Measurements from ENCODE around the gene RPL7L1.
A peak's percentile ranks its signal among the peaks of the same experiment; 100 is the strongest.

The RPL7L1 gene

DNA sequence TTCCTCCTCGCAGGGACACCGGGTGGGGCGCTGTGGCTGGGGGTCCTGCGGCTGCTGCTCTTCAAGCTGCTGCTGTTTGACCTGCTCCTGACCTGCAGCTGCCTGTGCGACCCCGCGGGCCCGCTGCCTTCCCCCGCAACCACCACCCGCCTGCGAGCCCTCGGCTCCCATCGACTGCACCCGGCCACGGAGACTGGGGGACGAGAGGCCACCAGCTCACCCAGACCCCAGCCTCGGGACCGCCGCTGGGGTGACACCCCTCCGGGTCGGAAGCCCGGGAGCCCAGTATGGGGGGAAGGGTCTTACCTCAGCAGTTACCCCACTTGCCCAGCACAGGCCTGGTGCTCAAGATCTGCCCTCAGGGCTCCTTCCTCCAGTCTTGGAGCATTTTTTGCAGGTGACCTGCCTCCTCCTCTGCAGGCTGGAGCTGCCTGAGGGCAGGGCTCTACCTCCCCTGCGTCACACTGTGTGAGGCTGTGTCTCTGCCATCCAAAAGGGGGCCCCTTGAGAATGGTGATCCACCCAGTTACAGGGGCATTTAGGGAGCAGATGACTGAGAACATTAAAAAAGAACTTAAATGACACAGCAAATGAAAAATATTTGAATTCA, 45.9 kb downstream of the RPL7L1 start:
- Mint-ChIP-seq H3K4me1 (peaks cover 28% of the 10 kb centered on the region), H3K9me3 (no peaks in the 10 kb centered on the region), H3K27me3 (ENCODE audit: low read depth, poor library complexity) (peaks cover 19% of the 10 kb centered on the region), H3K27ac (no peak overlapping the region), H3K36me3 (ENCODE audit: low read depth) (no peaks in the 10 kb centered on the region), H3K4me3 (no peak overlapping the region)
- TF ChIP-seq, protein P1, sequence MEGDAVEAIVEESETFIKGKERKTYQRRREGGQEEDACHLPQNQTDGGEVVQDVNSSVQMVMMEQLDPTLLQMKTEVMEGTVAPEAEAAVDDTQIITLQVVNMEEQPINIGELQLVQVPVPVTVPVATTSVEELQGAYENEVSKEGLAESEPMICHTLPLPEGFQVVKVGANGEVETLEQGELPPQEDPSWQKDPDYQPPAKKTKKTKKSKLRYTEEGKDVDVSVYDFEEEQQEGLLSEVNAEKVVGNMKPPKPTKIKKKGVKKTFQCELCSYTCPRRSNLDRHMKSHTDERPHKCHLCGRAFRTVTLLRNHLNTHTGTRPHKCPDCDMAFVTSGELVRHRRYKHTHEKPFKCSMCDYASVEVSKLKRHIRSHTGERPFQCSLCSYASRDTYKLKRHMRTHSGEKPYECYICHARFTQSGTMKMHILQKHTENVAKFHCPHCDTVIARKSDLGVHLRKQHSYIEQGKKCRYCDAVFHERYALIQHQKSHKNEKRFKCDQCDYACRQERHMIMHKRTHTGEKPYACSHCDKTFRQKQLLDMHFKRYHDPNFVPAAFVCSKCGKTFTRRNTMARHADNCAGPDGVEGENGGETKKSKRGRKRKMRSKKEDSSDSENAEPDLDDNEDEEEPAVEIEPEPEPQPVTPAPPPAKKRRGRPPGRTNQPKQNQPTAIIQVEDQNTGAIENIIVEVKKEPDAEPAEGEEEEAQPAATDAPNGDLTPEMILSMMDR (IDR thresholded peaks at IDR 0.05) = no peak
- DNase-seq = no peak

DNA sequence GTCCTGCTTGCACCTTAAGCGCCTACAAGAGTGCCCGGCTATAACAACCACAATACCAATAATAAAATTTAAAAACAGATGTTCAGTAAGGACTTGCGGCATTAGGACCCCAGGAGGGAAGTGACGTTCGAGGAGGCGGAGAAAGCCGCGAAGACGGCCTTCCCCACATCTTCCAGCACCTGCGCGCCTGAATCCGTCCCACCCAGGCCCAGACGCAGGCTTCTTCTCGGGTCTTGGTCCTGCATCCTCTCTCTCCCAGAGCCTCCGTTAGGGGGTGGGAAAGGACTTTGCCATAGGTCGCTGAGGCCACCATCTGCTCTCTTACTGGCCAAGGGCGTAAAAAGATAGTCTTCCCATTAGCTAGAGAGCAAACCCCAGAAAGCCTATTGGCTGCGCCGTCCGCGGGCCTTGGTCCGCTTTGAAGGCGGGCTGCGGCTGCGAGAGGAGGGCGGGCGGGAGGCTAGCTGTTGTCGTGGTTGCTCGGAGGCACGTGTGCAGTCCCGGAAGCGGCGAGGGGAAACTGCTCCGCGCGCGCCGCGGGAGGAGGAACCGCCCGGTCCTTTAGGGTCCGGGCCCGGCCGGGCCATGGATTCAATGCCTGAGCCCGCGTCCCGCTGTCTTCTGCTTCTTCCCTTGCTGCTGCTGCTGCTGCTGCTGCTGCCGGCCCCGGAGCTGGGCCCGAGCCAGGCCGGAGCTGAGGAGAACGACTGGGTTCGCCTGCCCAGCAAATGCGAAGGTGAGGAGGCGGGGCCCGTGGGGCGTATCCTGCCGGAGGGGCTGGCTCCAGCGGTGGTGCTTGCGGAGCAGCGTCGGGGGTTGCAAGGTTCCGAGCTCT, 49.8 kb downstream of the RPL7L1 start, which contains the start of gene CNPY3:
TSS of gene CNPY3 (plus strand) at position 495 of the 835 bp plus-strand sequence. CDS start at position 586, 91 bp downstream.
- DNase-seq = peak; percentile 91
- peaks cover 57% of the 10 kb centered on the region for H3K4me1 Mint-ChIP-seq
- peak within 1 kb of the TSS; percentile 94 for H3K4me3 Mint-ChIP-seq
- H3K36me3 Mint-ChIP-seq (ENCODE audit: low read depth) = peaks cover 24% of the 10 kb centered on the region
- TF ChIP-seq, protein P1 (IDR thresholded peaks at IDR 0.05) = no peak
- H3K27me3 Mint-ChIP-seq (ENCODE audit: low read depth, poor library complexity) = no peaks in the 10 kb centered on the region
- peak within 1 kb of the TSS; percentile 99 for H3K27ac Mint-ChIP-seq
- H3K9me3 Mint-ChIP-seq = no peaks in the 10 kb centered on the region

DNA sequence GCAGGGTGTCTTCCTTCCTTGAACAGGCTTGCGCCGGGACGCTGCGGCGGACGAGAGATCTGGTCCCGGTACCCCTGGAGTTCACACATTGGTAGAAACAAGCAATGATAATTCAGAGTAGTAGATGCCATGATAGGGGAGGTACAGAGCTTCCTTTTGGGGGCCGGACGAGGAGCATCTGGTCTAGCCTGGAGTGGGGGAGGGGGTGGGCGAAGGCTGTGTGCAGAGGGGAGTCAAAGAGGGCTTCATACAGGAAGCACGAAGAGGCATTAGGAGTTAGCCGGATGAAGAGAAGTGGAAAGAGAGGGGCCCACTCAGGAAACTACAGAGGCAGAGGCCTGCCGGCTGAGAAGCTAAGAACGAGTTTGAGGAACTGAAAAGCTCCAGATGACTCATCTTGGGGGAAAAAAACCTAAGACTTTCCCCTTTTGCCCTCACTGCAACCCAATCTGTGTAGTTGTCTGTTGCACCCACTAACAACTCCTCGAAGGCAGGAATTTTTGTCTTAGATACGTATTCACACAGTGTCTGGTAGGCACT, 50.5 kb downstream of the RPL7L1 start:
- peak overlapping the region; percentile 98 for H3K27ac Mint-ChIP-seq
- no peaks in the 10 kb centered on the region for H3K27me3 Mint-ChIP-seq (ENCODE audit: low read depth, poor library complexity)
- H3K4me3 Mint-ChIP-seq = peak overlapping the region; percentile 94
- TF ChIP-seq, protein P1 (IDR thresholded peaks at IDR 0.05) = no peak
- peaks cover 57% of the 10 kb centered on the region for H3K4me1 Mint-ChIP-seq
- no peaks in the 10 kb centered on the region for H3K9me3 Mint-ChIP-seq
- no peak for DNase-seq
- H3K36me3 Mint-ChIP-seq (ENCODE audit: low read depth) = peaks cover 29% of the 10 kb centered on the region

DNA sequence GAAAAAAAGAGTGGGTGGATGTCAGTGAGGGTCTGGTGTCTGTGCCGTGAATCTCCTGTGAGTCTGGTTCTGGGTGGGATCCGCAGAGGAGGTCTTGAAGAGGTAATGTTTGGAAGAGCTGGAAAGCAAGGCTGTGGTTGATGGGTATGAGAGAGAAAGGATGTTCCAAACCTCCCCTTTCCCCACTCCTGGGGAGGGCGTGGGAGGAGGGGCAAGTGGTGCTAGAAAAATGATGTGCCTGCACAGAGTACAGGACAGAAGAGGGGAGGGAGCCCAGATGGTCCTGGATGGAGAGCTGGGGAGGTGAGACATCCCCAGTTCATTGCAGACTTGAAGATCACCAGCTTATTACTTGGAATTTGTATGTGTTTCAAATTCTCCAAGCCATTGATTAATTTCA, 53.0 kb downstream of the RPL7L1 start:
- H3K4me1 Mint-ChIP-seq = peaks cover 45% of the 10 kb centered on the region
- H3K27me3 Mint-ChIP-seq (ENCODE audit: low read depth, poor library complexity) = no peaks in the 10 kb centered on the region
- peak overlapping the region; percentile 7 for H3K4me3 Mint-ChIP-seq
- H3K36me3 Mint-ChIP-seq (ENCODE audit: low read depth) = peaks cover 49% of the 10 kb centered on the region
- DNase-seq = no peak
- H3K27ac Mint-ChIP-seq = peak overlapping the region; percentile 87
- TF ChIP-seq, protein P1 (IDR thresholded peaks at IDR 0.05) = no peak
- no peaks in the 10 kb centered on the region for H3K9me3 Mint-ChIP-seq

DNA sequence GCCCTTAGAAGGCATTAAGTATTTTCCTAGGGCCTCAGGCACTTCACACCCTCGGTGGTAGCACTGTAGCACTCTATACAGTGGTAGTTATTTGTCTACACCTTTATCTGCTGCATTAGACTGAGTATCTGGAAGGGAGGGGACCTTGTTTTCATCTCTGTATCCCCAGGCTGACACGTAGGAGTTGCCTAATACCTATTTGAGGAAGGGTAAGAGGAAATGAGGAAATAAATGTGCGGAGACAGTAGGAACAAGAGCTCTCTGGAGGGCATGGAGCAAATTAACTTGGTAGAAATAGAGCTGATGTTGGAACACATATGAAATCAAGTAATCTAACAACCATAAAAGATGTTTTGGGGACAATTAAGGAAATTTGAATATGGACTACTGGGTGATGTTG, 53.8 kb downstream of the RPL7L1 start:
- Mint-ChIP-seq H3K4me1 (peaks cover 49% of the 10 kb centered on the region), H3K36me3 (ENCODE audit: low read depth) (peaks cover 56% of the 10 kb centered on the region), H3K4me3 (no peak overlapping the region), H3K27ac (no peak overlapping the region), H3K9me3 (no peaks in the 10 kb centered on the region), H3K27me3 (ENCODE audit: low read depth, poor library complexity) (no peaks in the 10 kb centered on the region)
- TF ChIP-seq, protein P1 (IDR thresholded peaks at IDR 0.05) = no peak
- DNase-seq = no peak

Data from nephron progenitor cell (in vitro differentiated cells).